Heart left ventricle (tissue), 16 donors: ENCODE results near the gene CYP2A6. TPM values are rescaled to one million over a fixed set of nuclear protein-coding genes. Genes with fewer than 3 reads are reported as not detected.
"Not testable (repeated sequence)": the region's sequence is repeated elsewhere in the genome, so short reads cannot be mapped to it uniquely, and the experiment has no call there.

Experiments
- ATAC-seq, 4 donors: fragments of 200-7000 bp; cut with Tn5 transposase; one replicate each; pipeline ENCODE4 v1.9.1; 2020 to 2022; ENCODE audit warnings: moderate library complexity in 4 of 4, mild to moderate bottlenecking in 3 of 4, moderate number of reproducible peaks in 1 of 4
- DNase-seq, 5 donors: peaks; one replicate each; pipeline ENCODE4 v3.0.0-alpha.2; 2020
- H3K27ac ChIP-seq, 12 donors: fragments of 200-600 bp; sonication (generic) in 4 of 12; one replicate each; pipeline versions ENCODE4 v1.5.0 to v1.8.0; 2016 to 2022; ENCODE audit warnings: mild to moderate bottlenecking in 2 of 12
- H3K27me3 ChIP-seq, 9 donors: fragments of 200-600 bp; sonication (generic) in 2 of 9; one replicate each; pipeline versions ENCODE4 v1.5.1 to v1.8.0; 2016 to 2022; ENCODE audit warnings: mild to moderate bottlenecking in 3 of 9
- H3K36me3 ChIP-seq, 9 donors: fragments of 200-600 bp; sonication (generic) in 2 of 9; one replicate each; pipeline versions ENCODE4 v1.5.0 to v1.8.0; 2018 to 2022; ENCODE audit warnings: mild to moderate bottlenecking in 2 of 9
- H3K4me1 ChIP-seq, 12 donors: fragments of 200-600 bp; sonication (generic) in 4 of 12; one replicate each; pipeline versions ENCODE4 v1.5.0 to v1.8.0; 2016 to 2022; ENCODE audit warnings: mild to moderate bottlenecking in 3 of 12
- H3K4me3 ChIP-seq, 12 donors: fragments of 200-600 bp; sonication (generic) in 4 of 12; one replicate each; pipeline versions ENCODE4 v1.5.0 to v1.8.0; 2017 to 2022; ENCODE audit warnings: mild to moderate bottlenecking in 9 of 12, moderate library complexity in 4 of 12
- H3K9me3 ChIP-seq, 12 donors: fragments of 200-600 bp; sonication (generic) in 4 of 12; one replicate each; pipeline versions ENCODE4 v1.5.0 to v1.8.0; 2016 to 2022; ENCODE audit warnings: mild to moderate bottlenecking in 1 of 12
- CTCF ChIP-seq, 12 donors: fragments of 200-600 bp; sonication (generic) in 4 of 12; IDR thresholded peaks; one replicate each; pipeline versions ENCODE4 v1.5.0 to v1.8.0; 2018 to 2022; ENCODE audit warnings: antibody characterized with exemption in 12 of 12, mild to moderate bottlenecking in 5 of 12
- POLR2A ChIP-seq, 2 donors: fragments of 450-650 bp; IDR thresholded peaks; one replicate each; pipeline ENCODE4 v1.6.1; 2017; ENCODE audit warnings: antibody characterized with exemption in 2 of 2, mild to moderate bottlenecking in 2 of 2, moderate library complexity in 2 of 2
- WGBS, 4 donors: extraction: QIAGEN DNeasy Blood & Tissue Kit in 2 of 4; methylation state at CpG; one replicate each; pipeline versions ENCODE4 v1.1.5 to v1.1.7; 2013 to 2018; 5-methylcytosine and 5-hydroxymethylcytosine counted together
- intact Hi-C, 10 donors: fragments of 100-400 bp; cut with DNase I; formaldehyde crosslinking; loops; one replicate each; pipeline versions ENCODE4 v1.11.1 to v1.14.2; 2022
- polyA plus RNA-seq, 2 donors: library from polyadenylated mRNA; stranded (reverse); fragments of 200-250 nt; gene quantifications; one replicate each; pipeline ENCODE4 v1.2.3, GENCODE V29; 2013
- total RNA-seq, 9 donors: library from RNA; depleted of rRNA in 2 of 9; stranded (reverse); fragments of >200 nt in 2 of 9; fragmentation: NEBNext Ultra II Directional in 3 of 9; extraction: Animal tissue kit (Norgen Biotek cat#: 25700) in 3 of 9; gene quantifications; one replicate each; pipeline versions ENCODE4 v1.1.0 to v1.2.4, GENCODE V29; 2016 to 2023
- donor health status: ischemic (EF 13 %, LVEDD 7.1; RV severe dilation, severe dysfunction).
- donor health status: healthy with polysubstance abuse.
- donor health status: DM: no; HTN: yes; CAD: no.
- donor health status: DM: no; HTN: no; CAD: no.
- donor health status: ischemic (EF 25% LVEDD 6.9; RV normal size, moderate dysfunction).
- donor health status: ischemic (EF 25% LVEDD 5.7; RV mildly dilated, moderate dysfunction).
- donor health status: healthy.
- donor health status: DM: yes; HTN: yes; CAD: no.
- donor health status: ischemic (EF 35%, LVEDD 5.7; RV mildly dilated, moderate dysfunction).
- donor health status: nonischemic (EF 11% LVEDD 7.7; RV severe dilation, severe dysfunction).
- donor health status: DM: yes; HTN: yes; CAD: no.
- donor health status: PGD.
- donor health status: ischemic (EF 29% LVEDD 5.4; RV normal size, mild dysfunction).
- donor health status: nonischemic (EF 23%, LVEDD 6.1; RV moderate dilation, normal function).

CYP2A6 gene
- total and polyA plus RNA-seq, 11 donors: 0.16 TPM; not detected in 10

- H3K36me3 ChIP-seq: no peaks in the 10 kb centered on the region
- TF ChIP-seq CTCF (IDR thresholded peaks at IDR 0.05) (no peak), POLR2A (IDR thresholded peaks at IDR 0.05) (no peak)
- ATAC-seq (no peak), DNase-seq (no peak)
- H3K4me3 ChIP-seq: no peak overlapping the region
- intact Hi-C loops: no loop called here
- 89 to 93% (median 92%) methylated on average over 5 of the region's 5 CpGs for whole genome bisulfite sequencing, 4 donors
- no peaks in the 10 kb centered on the region for H3K27me3 ChIP-seq
- no peak overlapping the region for H3K27ac ChIP-seq
- H3K4me1 ChIP-seq: no peaks in the 10 kb centered on the region
- H3K9me3 ChIP-seq: no peaks in the 10 kb centered on the region
Observed at GRCh38 chr19:40858109-40858508, 7.9 kb upstream of the CYP2A6 start.

- intact Hi-C loops, DNase-seq, H3K27ac ChIP-seq, H3K4me3 ChIP-seq, ATAC-seq, H3K4me1 ChIP-seq, H3K27me3 ChIP-seq, H3K36me3 ChIP-seq, H3K9me3 ChIP-seq: not testable (repeated sequence)
- 45 to 65% (median 58%) methylated on average over 2 of the region's 3 CpGs for WGBS, 4 donors
Observed at GRCh38 chr19:40852467-40853152, 2.4 kb upstream of the CYP2A6 start.

GRCh38 chr19:40846722-40847121 is 3.5 kb downstream of the CYP2A6 start:
- 75 to 84% (median 79%) methylated on average over 7 to 8 of the region's 8 CpGs for WGBS, 4 donors
- intact Hi-C loops, H3K4me3 ChIP-seq, H3K9me3 ChIP-seq, DNase-seq, H3K36me3 ChIP-seq, H3K27ac ChIP-seq, H3K4me1 ChIP-seq, ATAC-seq: not testable (repeated sequence)
- peaks cover 0 to 20% (median 0%) of the 10 kb centered on the region in 9 donors for H3K27me3 ChIP-seq

- WGBS, 4 donors: 5 to 23% (median 6%) methylated on average over 7 to 16 of the region's 19 CpGs
- intact Hi-C loops, H3K27ac ChIP-seq, H3K4me1 ChIP-seq, H3K36me3 ChIP-seq, H3K9me3 ChIP-seq: not testable (repeated sequence)
- peaks cover 0 to 20% (median 0%) of the 10 kb centered on the region in 9 donors for H3K27me3 ChIP-seq
- H3K4me3 ChIP-seq: peak overlapping the region in 7 of 12 donors; percentile 7 to 31 (median 24)
- DNase-seq (peak in 1 of 5 donors; percentile 35), ATAC-seq (peak in 3 of 4 donors; percentile 47 to 80 (median 76))
Observed at GRCh38 chr19:40843653-40844052, 6.6 kb downstream of the CYP2A6 start.

- H3K27ac ChIP-seq, intact Hi-C loops, H3K9me3 ChIP-seq, H3K36me3 ChIP-seq, H3K4me1 ChIP-seq, DNase-seq: not testable (repeated sequence)
- peak in 1 of 4 donors; percentile 44 for ATAC-seq
- Histone ChIP-seq H3K4me3 (peak overlapping the region in 6 of 12 donors; percentile 13 to 31 (median 25)), H3K27me3 (peaks cover 0 to 15% (median 0%) of the 10 kb centered on the region in 9 donors)
- 29 to 55% (median 42%) methylated on average over 8 to 10 of the region's 12 CpGs for WGBS, 4 donors
Observed at GRCh38 chr19:40842997-40843652, 7.1 kb downstream of the CYP2A6 start.

GRCh38 chr19:40842012-40842411 is 8.2 kb downstream of the CYP2A6 start:
- ATAC-seq, H3K36me3 ChIP-seq, H3K9me3 ChIP-seq, intact Hi-C loops, DNase-seq, H3K27ac ChIP-seq, H3K4me3 ChIP-seq, H3K4me1 ChIP-seq, H3K27me3 ChIP-seq: not testable (repeated sequence)
- 91 to 100% (median 94%) methylated on average over 3 of the region's 3 CpGs for WGBS, 4 donors

GRCh38 chr19:40838477-40838876 is 11.8 kb downstream of the CYP2A6 start:
- H3K27ac ChIP-seq, DNase-seq, H3K36me3 ChIP-seq, ATAC-seq, H3K9me3 ChIP-seq, H3K27me3 ChIP-seq, intact Hi-C loops, H3K4me1 ChIP-seq, H3K4me3 ChIP-seq: not testable (repeated sequence)
- 69 to 85% (median 82%) methylated on average over 1 of the region's 1 CpG for WGBS, 4 donors
